ENCODE results near the gene AGGF1. TPM values are rescaled to one million over a fixed set of nuclear protein-coding genes. Genes with fewer than 3 reads are reported as not detected.
"Not testable (repeated sequence)": the region's sequence is repeated elsewhere in the genome, so short reads cannot be mapped to it uniquely, and the experiment has no call there.

Gene AGGF1
- total RNA-seq, 1 donor from 2014 or later = 11.4 TPM

- ATAC-seq = no peak
Observed at GRCh38 chr5:77024490-77024889, 5.7 kb upstream of the AGGF1 start.

DNA sequence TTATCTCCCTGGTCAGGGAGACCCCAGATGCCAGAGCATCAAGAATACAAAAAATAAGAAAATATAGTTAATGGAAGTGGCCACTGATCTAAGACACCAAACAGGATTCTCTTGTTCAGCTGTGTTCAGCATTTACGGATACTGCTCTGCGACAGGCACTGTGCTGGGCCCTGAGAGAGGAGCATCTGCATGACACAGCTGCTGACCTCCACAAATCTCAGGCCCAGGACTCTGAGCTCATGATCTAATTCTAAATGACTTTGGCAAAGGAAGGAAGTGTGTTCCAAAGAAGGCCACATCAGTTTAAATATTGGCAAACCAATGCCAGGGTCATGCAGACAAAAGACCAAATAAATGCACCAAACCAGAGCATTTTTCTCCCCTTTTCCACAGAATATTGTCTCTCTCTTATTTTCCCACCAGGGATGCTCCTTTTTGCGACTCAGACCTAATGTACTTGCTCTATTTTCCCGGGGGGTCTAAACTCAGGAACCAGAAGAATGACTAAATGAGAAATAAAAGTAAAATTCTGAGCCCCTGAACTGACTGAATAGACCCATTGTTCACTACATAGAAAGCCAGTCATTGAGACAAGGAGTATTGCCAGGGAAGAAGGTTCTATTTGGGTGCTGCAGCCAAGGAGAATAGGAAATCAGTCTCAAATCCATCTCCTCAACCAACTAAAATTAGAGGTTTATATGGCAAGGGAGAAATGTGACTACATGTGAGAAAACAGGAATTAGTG, 1.4 kb upstream of the AGGF1 start:
- no peak for ATAC-seq

DNA sequence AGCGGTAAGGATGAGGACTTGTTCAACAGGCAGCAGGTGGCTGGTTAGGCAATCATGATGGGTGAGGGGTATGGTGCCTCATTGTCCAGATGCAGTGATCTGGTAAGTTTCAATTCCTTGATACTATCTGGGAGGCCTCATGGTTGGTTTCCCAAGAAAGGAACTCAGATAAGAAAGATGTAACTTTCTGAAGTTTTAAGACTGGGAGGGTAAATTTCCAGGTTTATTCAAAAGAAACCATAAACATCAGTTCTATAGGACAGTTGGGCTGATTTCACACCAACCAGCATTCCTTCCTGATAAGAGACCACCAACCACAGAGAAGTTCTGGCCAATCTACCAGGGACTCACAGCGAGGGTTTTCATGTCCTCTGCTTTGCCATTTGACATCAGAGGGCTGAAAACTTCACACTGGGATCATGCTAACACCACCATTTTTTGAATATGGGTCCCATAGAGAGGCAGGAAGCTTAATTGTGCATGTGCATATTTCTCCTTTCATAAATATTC, 773 bp upstream of the AGGF1 start:
- ATAC-seq = no peak

GRCh38 chr5:77031891-77032290, 1.7 kb downstream of the AGGF1 start:
- ATAC-seq = no peak

- ATAC-seq = no peak
Observed at GRCh38 chr5:77032635-77033034, 2.4 kb downstream of the AGGF1 start.

DNA sequence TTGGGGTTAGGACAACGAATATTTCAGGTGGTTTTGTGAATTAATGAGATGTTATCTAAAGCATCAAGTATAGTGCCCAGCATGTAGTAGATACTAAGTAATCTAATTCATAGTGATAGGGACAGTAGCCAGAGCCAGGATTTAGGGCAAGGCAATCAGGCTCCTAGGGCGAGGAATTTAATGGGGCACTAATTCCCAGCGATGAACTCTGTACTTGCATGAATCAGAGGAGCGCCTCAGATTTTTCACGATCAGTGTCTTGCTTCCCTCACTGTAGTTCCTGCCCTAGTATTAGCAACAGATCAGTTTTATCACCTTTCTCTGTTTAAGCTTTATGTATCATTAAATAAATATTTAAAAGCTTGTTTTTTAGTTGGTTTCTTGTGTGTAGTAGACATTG, 3.1 kb downstream of the AGGF1 start:
- ATAC-seq = no peak

- no peak for ATAC-seq
Observed at GRCh38 chr5:77035950-77036349, 5.7 kb downstream of the AGGF1 start.

DNA sequence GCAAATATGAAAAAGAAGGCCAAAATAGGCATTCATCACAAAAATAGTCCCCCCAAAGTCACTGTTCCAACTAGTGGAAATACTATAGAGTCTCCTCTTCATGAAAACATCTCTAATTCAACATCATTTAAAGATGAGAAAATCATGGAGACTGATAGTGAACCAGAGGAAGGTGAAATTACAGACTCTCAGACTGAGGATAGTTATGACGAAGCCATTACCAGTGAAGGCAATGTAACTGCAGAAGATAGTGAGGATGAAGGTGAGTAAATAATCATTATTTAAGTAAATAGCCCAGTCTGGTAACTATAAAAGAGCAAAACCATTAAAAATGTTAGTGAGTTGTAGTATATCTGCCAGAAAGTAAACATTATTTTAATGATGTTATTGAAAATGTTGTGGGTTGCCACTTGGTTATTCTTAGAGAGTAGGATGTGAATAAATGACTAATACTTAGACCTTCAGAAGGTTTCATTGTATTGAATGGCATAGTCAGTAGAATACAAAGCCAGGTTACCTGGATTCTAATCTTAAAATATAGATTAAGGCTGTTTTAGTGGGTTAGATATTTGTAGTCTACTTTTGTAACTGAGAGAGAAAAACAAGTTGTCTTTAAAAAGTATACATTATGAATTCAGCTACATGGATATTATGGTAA, 16.3 kb downstream of the AGGF1 start:
- no peak for ATAC-seq

DNA sequence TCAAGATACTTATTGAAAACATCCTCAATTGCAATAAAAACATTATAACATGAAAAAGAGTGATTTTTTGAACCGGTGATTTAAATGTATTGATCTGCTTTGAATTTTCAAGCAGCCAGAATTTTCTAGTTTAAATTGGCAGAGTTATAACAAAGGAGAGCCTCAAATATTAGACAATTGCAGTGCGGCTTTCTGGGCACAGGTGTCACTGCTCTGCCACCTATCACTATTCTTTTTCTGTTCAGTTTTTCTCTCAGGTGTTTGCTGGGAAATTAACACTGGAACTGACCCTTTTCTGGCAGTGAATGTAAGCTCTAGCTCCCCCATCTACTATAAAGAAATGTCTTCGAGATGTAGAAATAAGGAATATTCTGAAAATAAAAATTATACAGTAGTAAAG, 33.8 kb downstream of the AGGF1 start:
- ATAC-seq = no peak

DNA sequence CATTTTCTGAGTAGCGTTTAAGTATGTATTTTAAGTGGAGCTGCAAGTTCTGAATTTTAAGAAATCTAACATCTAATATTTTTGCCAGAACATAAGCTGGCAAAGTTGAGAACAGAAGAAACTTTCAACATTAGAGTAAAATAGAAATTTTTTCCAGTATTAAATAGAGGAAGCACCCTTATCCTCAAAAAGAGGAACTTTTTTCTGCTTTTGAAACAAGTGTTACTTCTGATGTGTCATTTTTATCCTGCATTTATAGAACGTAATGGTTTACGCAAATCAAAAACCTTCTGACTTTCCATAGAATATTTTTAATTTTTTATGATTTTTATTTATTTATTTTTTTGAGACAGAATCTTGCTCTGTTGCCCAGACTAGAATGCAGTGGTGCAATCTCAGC, 35.1 kb downstream of the AGGF1 start:
- ATAC-seq = no peak

- no peak for ATAC-seq
Observed at GRCh38 chr5:77066184-77066583, 36.0 kb downstream of the AGGF1 start.

DNA sequence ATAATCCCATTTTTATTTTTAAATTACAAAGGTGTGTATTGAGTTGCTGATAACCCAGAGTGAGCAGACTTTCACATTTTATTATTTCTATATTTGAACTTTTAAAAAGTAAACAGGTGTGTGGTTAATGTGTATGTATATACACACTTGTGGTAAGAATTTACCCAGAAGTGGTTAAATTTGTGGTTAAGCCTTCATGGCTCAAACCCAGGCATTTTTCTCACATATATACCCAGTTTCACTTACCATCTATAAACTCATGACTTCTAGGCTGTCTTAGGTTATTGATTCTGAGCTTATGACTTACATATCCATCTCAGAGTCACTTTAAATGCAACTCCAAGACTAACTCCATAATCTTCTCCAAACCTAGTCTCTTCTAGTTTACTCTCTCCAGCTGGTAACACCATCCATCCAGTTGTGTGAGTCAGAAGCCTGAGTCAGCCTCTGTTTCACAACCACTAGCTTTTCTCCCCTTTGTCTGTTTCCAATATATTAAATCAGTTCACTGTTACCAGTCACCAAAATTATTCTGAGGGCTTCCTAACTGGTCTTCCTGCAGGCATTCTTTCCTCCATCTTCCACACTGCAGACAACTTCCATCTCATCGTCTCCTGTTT, 36.7 kb downstream of the AGGF1 start:
- peak; percentile 69 for ATAC-seq

DNA sequence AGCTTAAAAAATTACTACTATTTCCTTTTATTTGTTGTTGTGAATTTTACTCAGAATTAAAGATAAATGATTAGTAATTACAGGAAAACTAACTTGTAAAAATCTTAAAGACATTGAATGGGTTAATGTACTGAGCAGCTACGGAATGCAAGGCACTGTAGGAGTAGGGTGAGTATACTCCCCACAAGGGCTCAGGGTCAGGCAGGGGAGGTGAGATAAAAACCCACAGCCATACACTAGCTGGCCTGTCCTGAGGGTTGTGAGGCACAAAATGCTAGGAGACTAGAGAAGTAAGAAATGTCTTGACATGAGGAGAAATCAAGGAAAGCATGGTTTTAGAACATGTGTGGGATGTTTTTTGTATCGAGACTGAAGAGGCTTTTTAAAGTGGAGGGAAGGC, 43.5 kb downstream of the AGGF1 start:
- ATAC-seq = no peak

GRCh38 chr5:77074745-77075144, 44.5 kb downstream of the AGGF1 start:
- ATAC-seq = no peak

GRCh38 chr5:77076961-77077828, 47.0 kb downstream of the AGGF1 start:
- ATAC-seq = peak; percentile 90

DNA sequence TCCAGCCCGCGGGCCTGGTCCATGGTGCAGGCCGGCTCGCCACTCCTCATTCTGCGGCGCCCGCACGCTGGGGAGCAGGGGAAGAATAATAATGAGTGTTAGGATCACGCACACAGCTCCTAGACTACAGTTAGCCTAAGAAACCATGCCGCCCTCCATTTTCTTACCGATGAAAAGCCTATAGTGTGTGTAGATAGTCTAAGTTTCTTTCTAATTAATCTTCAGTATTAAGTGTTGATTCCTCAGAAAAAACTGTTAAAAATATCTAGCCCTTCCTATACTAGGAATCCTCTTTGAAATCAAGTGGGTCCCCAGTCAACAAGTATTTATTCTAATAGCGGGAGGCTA, 47.6 kb downstream of the AGGF1 start:
- no peak for ATAC-seq

DNA sequence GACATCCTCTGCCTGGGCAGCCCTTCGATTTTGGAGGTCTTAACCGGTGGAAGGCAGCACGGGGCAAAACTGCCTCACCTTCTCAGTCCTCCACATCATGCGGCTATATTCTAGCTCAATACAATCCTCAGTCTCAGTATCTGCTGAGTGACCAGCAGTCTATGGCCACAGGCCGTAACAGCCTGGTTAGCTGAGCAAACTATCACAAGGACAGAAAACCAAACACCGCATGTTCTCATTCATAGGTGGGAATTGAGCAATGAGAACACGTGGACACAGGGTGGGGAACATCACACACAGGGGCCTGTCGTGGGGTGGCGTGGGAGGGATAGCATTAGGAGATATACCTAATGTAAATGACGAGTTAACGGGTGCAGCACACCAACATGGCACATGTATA, 50.3 kb downstream of the AGGF1 start:
- ATAC-seq = not testable (repeated sequence)

- no peak for ATAC-seq
Observed at GRCh38 chr5:77080905-77081304, 50.7 kb downstream of the AGGF1 start.

- no peak for ATAC-seq
Observed at GRCh38 chr5:77082280-77082679, 52.1 kb downstream of the AGGF1 start.

GRCh38 chr5:77083088-77083487, 52.9 kb downstream of the AGGF1 start:
- ATAC-seq = no peak

DNA sequence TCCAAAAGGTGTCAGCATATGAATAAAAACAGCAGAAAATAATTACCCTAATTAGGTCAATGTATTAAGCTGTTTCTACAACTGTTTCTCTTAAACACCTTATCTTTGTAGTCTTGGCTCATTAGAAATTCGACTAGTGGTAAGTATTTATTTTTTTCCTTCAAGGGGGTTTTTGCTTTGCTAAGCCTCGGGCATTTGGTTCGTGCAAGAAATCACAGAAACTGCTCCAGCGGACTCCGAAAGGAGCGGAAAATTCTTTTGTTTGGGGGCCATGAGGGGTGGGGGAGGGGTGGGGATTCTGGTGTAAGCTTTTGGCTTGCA, 56.1 kb downstream of the AGGF1 start:
- no peak for ATAC-seq

- ATAC-seq = peak; percentile 72
Observed at GRCh38 chr5:77086689-77087483, 56.7 kb downstream of the AGGF1 start, which contains the start of gene ZBED3. TSS of gene ZBED3 (minus strand) at chr5:77087285. CDS start at chr5:77077878, 9,407 bp downstream.
